C4-2B (cell line): ENCODE results near the gene WNT3.

ENCODE experiments used
- ZFX ChIP-seq: fragments of 450-650 bp; IDR thresholded peaks from 2 replicates; pipeline ENCODE4 v1.6.1; 2017
- TF ChIP-seq, protein P1 (sequence below): fragments of 450-650 bp; conservative IDR thresholded peaks from 2 replicates; pipeline ENCODE4 v1.5.1; 2017; ENCODE audit warnings: mild to moderate bottlenecking

DNA sequence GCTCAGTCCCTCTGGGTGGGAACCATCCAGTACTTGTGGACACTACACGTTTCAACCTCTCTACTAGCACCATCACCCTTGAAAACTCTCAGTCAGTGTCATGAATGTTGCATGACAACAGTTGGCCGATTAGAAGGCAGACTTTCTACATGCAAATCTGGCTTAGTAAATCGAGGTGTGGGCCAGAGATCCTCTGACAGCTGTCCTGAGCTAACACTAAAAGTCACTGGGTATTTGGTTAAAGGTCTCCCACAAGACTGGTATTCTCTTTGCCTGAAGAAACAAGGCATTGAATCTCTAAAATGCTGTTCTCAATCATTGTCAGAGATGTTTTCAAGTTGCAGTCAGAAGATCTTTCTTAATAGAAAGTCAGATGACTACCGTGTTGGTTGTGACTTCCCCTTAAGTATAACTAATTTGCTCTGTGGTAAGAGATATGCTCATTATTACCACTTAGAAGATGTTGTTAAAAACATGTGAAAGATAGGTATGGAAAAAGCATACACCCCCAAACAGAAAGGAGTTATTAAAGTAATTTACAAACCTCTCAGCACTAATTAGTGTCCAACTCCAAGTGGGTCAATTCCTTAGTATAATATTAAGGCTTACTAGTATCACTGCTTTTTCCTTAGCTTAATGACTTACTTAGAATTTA lies 62.3 kb downstream of the WNT3 start:
- TF ChIP-seq, protein P1, sequence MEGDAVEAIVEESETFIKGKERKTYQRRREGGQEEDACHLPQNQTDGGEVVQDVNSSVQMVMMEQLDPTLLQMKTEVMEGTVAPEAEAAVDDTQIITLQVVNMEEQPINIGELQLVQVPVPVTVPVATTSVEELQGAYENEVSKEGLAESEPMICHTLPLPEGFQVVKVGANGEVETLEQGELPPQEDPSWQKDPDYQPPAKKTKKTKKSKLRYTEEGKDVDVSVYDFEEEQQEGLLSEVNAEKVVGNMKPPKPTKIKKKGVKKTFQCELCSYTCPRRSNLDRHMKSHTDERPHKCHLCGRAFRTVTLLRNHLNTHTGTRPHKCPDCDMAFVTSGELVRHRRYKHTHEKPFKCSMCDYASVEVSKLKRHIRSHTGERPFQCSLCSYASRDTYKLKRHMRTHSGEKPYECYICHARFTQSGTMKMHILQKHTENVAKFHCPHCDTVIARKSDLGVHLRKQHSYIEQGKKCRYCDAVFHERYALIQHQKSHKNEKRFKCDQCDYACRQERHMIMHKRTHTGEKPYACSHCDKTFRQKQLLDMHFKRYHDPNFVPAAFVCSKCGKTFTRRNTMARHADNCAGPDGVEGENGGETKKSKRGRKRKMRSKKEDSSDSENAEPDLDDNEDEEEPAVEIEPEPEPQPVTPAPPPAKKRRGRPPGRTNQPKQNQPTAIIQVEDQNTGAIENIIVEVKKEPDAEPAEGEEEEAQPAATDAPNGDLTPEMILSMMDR = no peak
- no peak for TF ChIP-seq ZFX
